ENCODE results near the gene KRT75. TPM values are rescaled to one million over a fixed set of nuclear protein-coding genes. Genes with fewer than 3 reads are reported as not detected.

Gene KRT75
- total RNA-seq, 1 experiment from 2014 or later, result not detected

GRCh38 chr12:52446367-52447045 lies 12.3 kb upstream of the KRT75 start:
- H3T11ph ChIP-seq (ENCODE audit: low read length), result no peak overlapping the region
- no peaks in the 10 kb centered on the region for H3K9me3 ChIP-seq (ENCODE audit: control insufficient read depth, low read depth, low read length)
- no peak overlapping the region for H2BK120ac ChIP-seq (ENCODE audit: low read depth, low read length, poor library complexity, severe bottlenecking)
- no peak for TF ChIP-seq CTCF (conservative IDR thresholded peaks at IDR 0.05)
- H4K8ac ChIP-seq (replicated peaks; ENCODE audit: insufficient read length, low read depth, low read length), result no peak overlapping the region
- 0 out of 2 replicates have a peak, but pooled peaks cover 2% of the 10 kb centered on the region for H3K4me1 ChIP-seq (ENCODE audit: insufficient read depth, low read length)
- H3K79me2 ChIP-seq (ENCODE audit: insufficient read depth, low read length), result no peaks in the 10 kb centered on the region
- Mint-ChIP-seq H3K4me1 (peaks cover 19 to 20% of the 10 kb centered on the region in 2 experiments), H3K27ac (no peak overlapping the region; a peak in 1 of 7 replicates), H3K36me3 (ENCODE audit: insufficient read depth in 1 of 3, low read depth in 3 of 3) (no peaks in the 10 kb centered on the region), H3K27me3 (ENCODE audit: low read depth) (peaks cover 23% of the 10 kb centered on the region), H3K4me3 (no peak overlapping the region), H3K9me3 (no peaks in the 10 kb centered on the region)
- H2AK5ac ChIP-seq (ENCODE audit: insufficient read length, low read length), result no peak overlapping the region
- no peak overlapping the region for H3K14ac ChIP-seq (ENCODE audit: insufficient read depth, low read length)
- no peak overlapping the region for H2BK5ac ChIP-seq (ENCODE audit: insufficient read length, low read length)
- H2AFZ ChIP-seq (ENCODE audit: low read length), result no peak overlapping the region
- H3K18ac ChIP-seq (ENCODE audit: insufficient read length, low read depth, low read length), result no peak overlapping the region
- no peak overlapping the region for H4K5ac ChIP-seq (ENCODE audit: insufficient read length, low read depth, low read length)
- no peaks in the 10 kb centered on the region for H4K20me1 ChIP-seq (ENCODE audit: control insufficient read depth, insufficient read depth, insufficient read length)
- peaks cover 3% of the 10 kb centered on the region; the same call in 1 of the 2 replicates for H3K27me3 ChIP-seq (ENCODE audit: insufficient read depth, low read length)
- H3K27ac ChIP-seq (ENCODE audit: insufficient read length, low read depth, low read length), result no peak overlapping the region
- no peak for DNase-seq
- H3K23ac ChIP-seq (ENCODE audit: insufficient read length, low read depth, low read length), result no peak overlapping the region
- no peak overlapping the region for H2BK20ac ChIP-seq (ENCODE audit: low read depth, low read length, poor library complexity, severe bottlenecking)
- H2BK12ac ChIP-seq (ENCODE audit: insufficient read length, low read depth, low read length), result no peak overlapping the region
- no peak overlapping the region for H3K4me2 ChIP-seq (ENCODE audit: insufficient read depth, insufficient read length, low read length)
- no peak overlapping the region for H3K9ac ChIP-seq (ENCODE audit: extremely low read depth, insufficient read length, low read length)
- no peak overlapping the region for H4K91ac ChIP-seq (ENCODE audit: insufficient read length, low read depth, low read length)
- H2BK15ac ChIP-seq (ENCODE audit: low read depth, low read length), result no peak overlapping the region
- no peaks in the 10 kb centered on the region for H3K23me2 ChIP-seq (ENCODE audit: insufficient read length, low read depth, low read length, poor library complexity, severe bottlenecking)
- no peak overlapping the region for H3K56ac ChIP-seq (ENCODE audit: insufficient read length, low read depth, low read length)
- no CpG with 5 or more reads among the region's 6 CpGs for WGBS (ENCODE audit: extremely low coverage, insufficient read length, low lambda C conversion rate)
- H3K4ac ChIP-seq (ENCODE audit: low read depth, low read length), result no peak overlapping the region
- no peaks in the 10 kb centered on the region for H3K79me1 ChIP-seq (ENCODE audit: insufficient read depth, low read depth, low read length, poor library complexity, severe bottlenecking)
